G401 (cell line): ENCODE results near the gene CR2. TPM values are rescaled to one million over a fixed set of nuclear protein-coding genes. Genes with fewer than 3 reads are reported as not detected.

ENCODE experiments used
- DNase-seq: peaks from one replicate; pipeline ENCODE4 v3.0.0-alpha.2; 2015; ENCODE audit warnings: low spot score
- in situ Hi-C: cut with HindIII; loops from 2 replicates; pipeline ENCODE4 v1.10.0; 2016; ENCODE audit warnings: low sequenced_read_pairs, mixed read lengths
- total RNA-seq: library from RNA; depleted of rRNA; stranded (reverse); fragments of >200 nt; shearing (Covaris generic); gene quantifications from 2 replicates; pipeline ENCODE4 v1.2.3, GENCODE V29; 2014; rRNA removed

Gene CR2
- total RNA-seq = not detected in 2 replicates

- in situ Hi-C loops = no loop called here
- no peak for DNase-seq
These were observed at the start of gene CR2 for GRCh38 chr1:207454046-207454964. TSS of gene CR2 (plus strand) at chr1:207454328. CDS start at chr1:207454419, 91 bp downstream.

- peak; percentile 60 for DNase-seq
- in situ Hi-C loops = no loop called here
These were observed 49.1 kb upstream of the CR2 start for GRCh38 chr1:207404849-207405525.

- DNase-seq = no peak
- in situ Hi-C loops = no loop called here
These were observed 48.3 kb upstream of the CR2 start for GRCh38 chr1:207405814-207406213.

GRCh38 chr1:207407655-207408260, 46.4 kb upstream of the CR2 start:
- DNase-seq = no peak
- in situ Hi-C loops = no loop called here

- in situ Hi-C loops = no loop called here
- DNase-seq = no peak
These were observed 41.3 kb upstream of the CR2 start for GRCh38 chr1:207412845-207413244.

GRCh38 chr1:207414606-207415108, 39.5 kb upstream of the CR2 start:
- in situ Hi-C loops = no loop called here
- DNase-seq = no peak

GRCh38 chr1:207417076-207417475, 37.1 kb upstream of the CR2 start:
- DNase-seq = no peak
- in situ Hi-C loops = no loop called here

- in situ Hi-C loops = no loop called here
- no peak for DNase-seq
These were observed 35.8 kb upstream of the CR2 start for GRCh38 chr1:207418351-207418750.

- in situ Hi-C loops = no loop called here
- DNase-seq = no peak
These were observed 34.0 kb upstream of the CR2 start for GRCh38 chr1:207420109-207420508.

- DNase-seq = no peak
- in situ Hi-C loops = no loop called here
These were observed 33.0 kb upstream of the CR2 start for GRCh38 chr1:207421078-207421477.

- no peak for DNase-seq
These were observed 30.4 kb upstream of the CR2 start for GRCh38 chr1:207423560-207424292.

GRCh38 chr1:207424570-207425131, 29.5 kb upstream of the CR2 start:
- in situ Hi-C loops = no loop called here

More at GRCh38 chr1:207423560-207424292, 30.4 kb upstream of the CR2 start:
- in situ Hi-C loops = no loop called here

GRCh38 chr1:207427832-207428585, 26.1 kb upstream of the CR2 start:
- in situ Hi-C loops = no loop called here
- DNase-seq = no peak

More at GRCh38 chr1:207424570-207425131, 29.5 kb upstream of the CR2 start:
- DNase-seq = no peak

GRCh38 chr1:207428783-207429182, 25.3 kb upstream of the CR2 start:
- no peak for DNase-seq
- in situ Hi-C loops = no loop called here

GRCh38 chr1:207429963-207430362, 24.2 kb upstream of the CR2 start:
- DNase-seq = no peak
- in situ Hi-C loops = no loop called here

GRCh38 chr1:207430602-207431001, 23.5 kb upstream of the CR2 start:
- DNase-seq = no peak
- in situ Hi-C loops = no loop called here

- in situ Hi-C loops = no loop called here
- DNase-seq = no peak
These were observed 22.6 kb upstream of the CR2 start for GRCh38 chr1:207431508-207431907.

- in situ Hi-C loops = no loop called here
- no peak for DNase-seq
These were observed 20.7 kb upstream of the CR2 start for GRCh38 chr1:207433435-207433834.
